ENCODE results near the gene ABL2. TPM values are rescaled to one million over a fixed set of nuclear protein-coding genes. Genes with fewer than 3 reads are reported as not detected.

Gene ABL2
- total RNA-seq, 1 experiment from 2014 or later, result 9.2 TPM

Other genes starting within 250 kb of the ABL2 start
- 27.5 and 28.3 TPM in 2 replicates for gene FAM20B, start 203.8 kb downstream of the ABL2 start, total RNA-seq (2014; rRNA removed; shearing (Covaris generic))
- gene TOR3A, start 147.6 kb downstream of the ABL2 start, total RNA-seq (2014; rRNA removed; shearing (Covaris generic)), result 34.1 and 42.4 TPM in 2 replicates
- 20.9 and 39.3 TPM in 2 replicates for gene SOAT1, start 64.1 kb upstream of the ABL2 start, total RNA-seq (2014; rRNA removed; shearing (Covaris generic))
- 3.0 TPM in 1 of 2 replicates, not detected in the other for gene AXDND1, start 136.3 kb upstream of the ABL2 start, total RNA-seq (2014; rRNA removed; shearing (Covaris generic))